ENCODE data around the gene CDH13.

The CDH13 gene

GRCh38 chr16:82874672-82875071 is 247.9 kb downstream of the CDH13 start:
- no peak for TF ChIP-seq CTCF (IDR thresholded peaks at IDR 0.05; ENCODE audit: low read depth, low read length)
- no peak overlapping the region for H3K4me3 ChIP-seq (ENCODE audit: low read depth, low read length)

GRCh38 chr16:82876951-82877350 is 250.2 kb downstream of the CDH13 start:
- no peak for TF ChIP-seq CTCF (IDR thresholded peaks at IDR 0.05; ENCODE audit: low read depth, low read length)
- no peak overlapping the region for H3K4me3 ChIP-seq (ENCODE audit: low read depth, low read length)

- H3K4me3 ChIP-seq (ENCODE audit: low read depth, low read length) = no peak overlapping the region
- TF ChIP-seq CTCF (IDR thresholded peaks at IDR 0.05; ENCODE audit: low read depth, low read length) = no peak
Measured at GRCh38 chr16:82878466-82878865, 251.7 kb downstream of the CDH13 start.

- no peak for TF ChIP-seq CTCF (IDR thresholded peaks at IDR 0.05; ENCODE audit: low read depth, low read length)
Measured at GRCh38 chr16:82880346-82880745, 253.6 kb downstream of the CDH13 start.

GRCh38 chr16:82881516-82881915 is 254.7 kb downstream of the CDH13 start:
- no peak overlapping the region for H3K4me3 ChIP-seq (ENCODE audit: low read depth, low read length)
- no peak for TF ChIP-seq CTCF (IDR thresholded peaks at IDR 0.05; ENCODE audit: low read depth, low read length)

More at GRCh38 chr16:82880346-82880745, 253.6 kb downstream of the CDH13 start:
- H3K4me3 ChIP-seq (ENCODE audit: low read depth, low read length) = no peak overlapping the region

GRCh38 chr16:82882226-82882625 is 255.5 kb downstream of the CDH13 start:
- TF ChIP-seq CTCF (IDR thresholded peaks at IDR 0.05; ENCODE audit: low read depth, low read length) = no peak
- H3K4me3 ChIP-seq (ENCODE audit: low read depth, low read length) = no peak overlapping the region

GRCh38 chr16:82882982-82883835 is 256.4 kb downstream of the CDH13 start:
- no peak overlapping the region for H3K4me3 ChIP-seq (ENCODE audit: low read depth, low read length)
- TF ChIP-seq CTCF (IDR thresholded peaks at IDR 0.05; ENCODE audit: low read depth, low read length) = no peak
